ENCODE data around the gene RILPL2.

RILPL2 gene

GRCh38 chr12:123450636-123451035, 14.2 kb upstream of the RILPL2 start:
- TF ChIP-seq SNAI2 (CRISPR knock-in tag; IDR thresholded peaks at IDR 0.05) (no peak), RARB (CRISPR knock-in tag; IDR thresholded peaks at IDR 0.05) (no peak), TCF4 (CRISPR knock-in tag; IDR thresholded peaks at IDR 0.05; ENCODE audit: borderline replicate concordance) (no peak), ZNF70 (CRISPR knock-in tag; IDR thresholded peaks at IDR 0.05) (no peak), CSRNP3 (CRISPR knock-in tag; IDR thresholded peaks at IDR 0.05) (no peak), ESRRG (CRISPR knock-in tag; IDR thresholded peaks at IDR 0.05) (no peak), OSR1 (CRISPR knock-in tag; IDR thresholded peaks at IDR 0.05) (no peak), ISL1 (CRISPR knock-in tag; IDR thresholded peaks at IDR 0.05) (no peak), CREB5 (CRISPR knock-in tag; IDR thresholded peaks at IDR 0.05; ENCODE audit: low read depth) (no peak), ARNTL (CRISPR knock-in tag; IDR thresholded peaks at IDR 0.05; ENCODE audit: borderline replicate concordance, low read depth) (no peak)
- no peak for ATAC-seq

- TF ChIP-seq TOX (CRISPR knock-in tag; IDR thresholded peaks at IDR 0.05; ENCODE audit: borderline replicate concordance): no peak
- no peak for TF ChIP-seq GLIS3 (CRISPR knock-in tag; IDR thresholded peaks at IDR 0.05)
- no peak for TF ChIP-seq ISL1 (CRISPR knock-in tag; IDR thresholded peaks at IDR 0.05)
- TF ChIP-seq PPARA (CRISPR knock-in tag; IDR thresholded peaks at IDR 0.05; ENCODE audit: borderline replicate concordance): no peak
- TF ChIP-seq ARNTL (CRISPR knock-in tag; IDR thresholded peaks at IDR 0.05; ENCODE audit: borderline replicate concordance, low read depth): no peak
- no peak for TF ChIP-seq ZFP30 (CRISPR knock-in tag; IDR thresholded peaks at IDR 0.05)
- TF ChIP-seq PATZ1 (CRISPR knock-in tag; IDR thresholded peaks at IDR 0.05; ENCODE audit: borderline replicate concordance): no peak
- TF ChIP-seq ZC3H10 (CRISPR knock-in tag; IDR thresholded peaks at IDR 0.05): no peak
- no peak for TF ChIP-seq TSHZ2 (CRISPR knock-in tag; IDR thresholded peaks at IDR 0.05)
- TF ChIP-seq RARB (CRISPR knock-in tag; IDR thresholded peaks at IDR 0.05): no peak
- no peak for TF ChIP-seq CSDC2 (CRISPR knock-in tag; IDR thresholded peaks at IDR 0.05)
- TF ChIP-seq BACH2 (CRISPR knock-in tag; IDR thresholded peaks at IDR 0.05; ENCODE audit: borderline replicate concordance): no peak
- TF ChIP-seq ZFP3 (CRISPR knock-in tag; IDR thresholded peaks at IDR 0.05): no peak
- no peak for TF ChIP-seq ESRRG (CRISPR knock-in tag; IDR thresholded peaks at IDR 0.05)
- TF ChIP-seq SNAI2 (CRISPR knock-in tag; IDR thresholded peaks at IDR 0.05): no peak
- TF ChIP-seq TCF4 (CRISPR knock-in tag; IDR thresholded peaks at IDR 0.05; ENCODE audit: borderline replicate concordance): no peak
- TF ChIP-seq ZNF565 (CRISPR knock-in tag; conservative IDR thresholded peaks at IDR 0.05; ENCODE audit: low read depth): no peak
- no peak for ATAC-seq
These were observed 13.4 kb upstream of the RILPL2 start for GRCh38 chr12:123449856-123450255.

- TF ChIP-seq TOX (CRISPR knock-in tag; IDR thresholded peaks at IDR 0.05; ENCODE audit: borderline replicate concordance) (no peak), CSRNP3 (CRISPR knock-in tag; IDR thresholded peaks at IDR 0.05) (no peak), ZC3H10 (CRISPR knock-in tag; IDR thresholded peaks at IDR 0.05) (no peak), ZNF70 (CRISPR knock-in tag; IDR thresholded peaks at IDR 0.05) (no peak), CSDC2 (CRISPR knock-in tag; IDR thresholded peaks at IDR 0.05) (no peak), ZFP30 (CRISPR knock-in tag; IDR thresholded peaks at IDR 0.05) (no peak), ZNF8 (CRISPR knock-in tag; IDR thresholded peaks at IDR 0.05) (no peak), SNAI2 (CRISPR knock-in tag; IDR thresholded peaks at IDR 0.05) (no peak), ISL1 (CRISPR knock-in tag; IDR thresholded peaks at IDR 0.05) (no peak), ZFP3 (CRISPR knock-in tag; IDR thresholded peaks at IDR 0.05) (no peak), POU6F1 (CRISPR knock-in tag; IDR thresholded peaks at IDR 0.05; ENCODE audit: borderline replicate concordance, low read depth) (no peak), ESRRG (CRISPR knock-in tag; IDR thresholded peaks at IDR 0.05) (no peak), TSHZ2 (CRISPR knock-in tag; IDR thresholded peaks at IDR 0.05) (no peak), TCF4 (CRISPR knock-in tag; IDR thresholded peaks at IDR 0.05; ENCODE audit: borderline replicate concordance) (no peak)
- no peak for ATAC-seq
These were observed 12.8 kb upstream of the RILPL2 start for GRCh38 chr12:123449249-123449733.

Measured in SK-N-SH treated with all-trans-retinoic acid at 6 μM for 48 hours (cell line).